ENCODE results near the gene SLC6A17. TPM values are rescaled to one million over a fixed set of nuclear protein-coding genes. Genes with fewer than 3 reads are reported as not detected.

The SLC6A17 gene
- total RNA-seq, 2 experiments from 2014 or later = 0.07 TPM

GRCh38 chr1:110176299-110176956 lies 26.1 kb downstream of the SLC6A17 start:
- H3K36me3 Mint-ChIP-seq (ENCODE audit: low read depth) = no peaks in the 10 kb centered on the region
- H3K27ac Mint-ChIP-seq = no peak overlapping the region
- POLR2A ChIA-PET = interaction anchor here (0.6 kb wide), 1 partner anchor 1325 kb away, joined by 3 read pairs; no protein-coding TSS in a partner anchor
- intact Hi-C loops (cut with DNase I, micrococcal nuclease) = no loop called here
- no peaks in the 10 kb centered on the region for H3K4me1 Mint-ChIP-seq
- no peak overlapping the region for H3K4me3 Mint-ChIP-seq
- ATAC-seq (no peak), DNase-seq (no peak)
- H3K9me3 Mint-ChIP-seq (ENCODE audit: low read depth) = no peaks in the 10 kb centered on the region
- CTCF ChIA-PET = interaction anchor here (0.7 to 1.2 kb wide), 2 partner anchors 9 to 211 kb away, joined by 3 read pairs; no protein-coding TSS in a partner anchor
- peaks cover 3% of the 10 kb centered on the region for H3K27me3 Mint-ChIP-seq

GRCh38 chr1:110177775-110178174 lies 27.5 kb downstream of the SLC6A17 start:
- no peaks in the 10 kb centered on the region for H3K27me3 Mint-ChIP-seq
- ChIA-PET POLR2A (no interaction called here), CTCF (no interaction called here)
- no peak overlapping the region for H3K27ac Mint-ChIP-seq
- no peak overlapping the region for H3K4me3 Mint-ChIP-seq
- intact Hi-C loops (cut with DNase I, micrococcal nuclease) = no loop called here
- no peak for DNase-seq
- H3K9me3 Mint-ChIP-seq (ENCODE audit: low read depth) = no peaks in the 10 kb centered on the region
- no peaks in the 10 kb centered on the region for H3K36me3 Mint-ChIP-seq (ENCODE audit: low read depth)
- ATAC-seq = no peak
- H3K4me1 Mint-ChIP-seq = no peaks in the 10 kb centered on the region

- no peaks in the 10 kb centered on the region for H3K4me1 Mint-ChIP-seq
- ChIA-PET POLR2A (no interaction called here), CTCF (interaction anchor here (0.6 kb wide), 1 partner anchor 84 kb away, joined by 4 read pairs; no protein-coding TSS in a partner anchor)
- no peak overlapping the region for H3K4me3 Mint-ChIP-seq
- no peak for ATAC-seq
- H3K27ac Mint-ChIP-seq = no peak overlapping the region
- peaks cover 7% of the 10 kb centered on the region for H3K27me3 Mint-ChIP-seq
- H3K9me3 Mint-ChIP-seq (ENCODE audit: low read depth) = no peaks in the 10 kb centered on the region
- no peaks in the 10 kb centered on the region for H3K36me3 Mint-ChIP-seq (ENCODE audit: low read depth)
- DNase-seq = no peak
- intact Hi-C loops (cut with DNase I, micrococcal nuclease) = loop anchor here in 1 of 2 experiments (10.0 kb wide), 1 partner anchor 421 kb away; the partner anchor contains the start of gene KCNA2
Measured at GRCh38 chr1:110183642-110184167, 33.4 kb downstream of the SLC6A17 start.

DNA sequence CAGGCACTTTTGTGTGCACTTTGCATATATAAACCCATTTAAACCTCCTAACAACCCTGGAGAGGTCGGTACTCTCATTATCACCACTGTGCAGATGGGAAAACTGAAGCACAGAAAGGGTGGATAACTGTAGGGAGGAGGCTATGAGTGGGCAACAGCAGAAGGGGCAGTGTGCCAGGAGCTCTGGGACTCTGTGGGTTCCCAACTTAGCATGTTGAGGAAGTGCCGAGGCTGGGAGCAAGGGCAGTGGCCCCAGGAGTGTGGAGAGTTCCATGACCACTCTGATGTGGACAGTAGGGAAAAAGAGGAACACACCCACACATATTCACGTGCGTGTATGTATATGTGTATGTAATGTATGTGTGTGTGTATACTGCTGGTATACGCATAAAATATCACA lies 34.2 kb downstream of the SLC6A17 start:
- H3K36me3 Mint-ChIP-seq (ENCODE audit: low read depth) = no peaks in the 10 kb centered on the region
- intact Hi-C loops (cut with DNase I, micrococcal nuclease) = loop anchor here in 1 of 2 experiments (10.0 kb wide), 1 partner anchor 420 kb away; the partner anchor contains the start of gene KCNA2
- H3K9me3 Mint-ChIP-seq (ENCODE audit: low read depth) = no peaks in the 10 kb centered on the region
- POLR2A ChIA-PET = no interaction called here
- H3K27me3 Mint-ChIP-seq = peaks cover 7% of the 10 kb centered on the region
- no peak overlapping the region for H3K27ac Mint-ChIP-seq
- ATAC-seq (no peak), DNase-seq (no peak)
- H3K4me1 Mint-ChIP-seq = no peaks in the 10 kb centered on the region
- CTCF ChIA-PET = interaction anchor here (0.6 kb wide), 1 partner anchor 85 kb away, joined by 4 read pairs; no protein-coding TSS in a partner anchor
- H3K4me3 Mint-ChIP-seq = no peak overlapping the region

DNA sequence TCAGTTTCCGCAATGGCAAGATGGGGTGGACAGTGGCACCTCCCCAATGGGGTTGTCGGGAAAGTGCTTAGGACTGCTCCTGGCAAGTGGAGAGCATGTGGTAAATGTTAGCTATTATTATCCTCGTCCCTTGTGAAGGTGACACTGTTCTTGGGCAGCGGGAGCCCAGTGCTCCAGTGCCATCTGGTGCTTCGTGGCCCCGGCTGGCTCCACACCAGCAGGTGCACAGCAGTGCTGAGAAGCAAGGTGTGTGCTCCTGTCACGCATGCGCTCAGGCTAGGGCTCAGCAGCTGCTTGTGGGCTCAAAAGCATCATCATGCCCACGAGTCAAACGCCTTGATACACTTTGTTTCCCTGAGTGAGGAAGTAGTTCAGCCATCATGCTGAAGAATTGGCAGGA lies 34.9 kb downstream of the SLC6A17 start:
- no peak for DNase-seq
- CTCF ChIA-PET = interaction anchor here (1.2 kb wide), 1 partner anchor 128 kb away, joined by 5 read pairs; no protein-coding TSS in a partner anchor
- H3K4me3 Mint-ChIP-seq = no peak overlapping the region
- intact Hi-C loops (cut with DNase I, micrococcal nuclease) = loop anchor here in 1 of 2 experiments (10.0 kb wide), 1 partner anchor 420 kb away; the partner anchor contains the start of gene KCNA2
- H3K36me3 Mint-ChIP-seq (ENCODE audit: low read depth) = no peaks in the 10 kb centered on the region
- H3K4me1 Mint-ChIP-seq = no peaks in the 10 kb centered on the region
- POLR2A ChIA-PET = interaction anchor here (0.6 kb wide), 1 partner anchor 17 kb away, joined by 3 read pairs; no protein-coding TSS in a partner anchor
- H3K27me3 Mint-ChIP-seq = peaks cover 10% of the 10 kb centered on the region
- H3K9me3 Mint-ChIP-seq (ENCODE audit: low read depth) = no peaks in the 10 kb centered on the region
- no peak overlapping the region for H3K27ac Mint-ChIP-seq
- ATAC-seq = no peak

- ChIA-PET POLR2A (no interaction called here), CTCF (interaction anchor here (0.8 to 1.6 kb wide), 3 partner anchors 126 to 274 kb away, joined by 3 to 5 read pairs (median 4); no protein-coding TSS in a partner anchor)
- no peaks in the 10 kb centered on the region for H3K36me3 Mint-ChIP-seq (ENCODE audit: low read depth)
- peaks cover 8% of the 10 kb centered on the region for H3K4me1 Mint-ChIP-seq
- H3K4me3 Mint-ChIP-seq = no peak overlapping the region
- intact Hi-C loops (cut with DNase I, micrococcal nuclease) = loop anchor here in 1 of 2 experiments (10.0 kb wide), 1 partner anchor 418 kb away; the partner anchor contains the start of gene KCNA2
- H3K27ac Mint-ChIP-seq = no peak overlapping the region
- DNase-seq = no peak
- ATAC-seq = no peak
- no peaks in the 10 kb centered on the region for H3K9me3 Mint-ChIP-seq (ENCODE audit: low read depth)
- peaks cover 10% of the 10 kb centered on the region for H3K27me3 Mint-ChIP-seq
Measured at GRCh38 chr1:110186558-110186957, 36.3 kb downstream of the SLC6A17 start.

DNA sequence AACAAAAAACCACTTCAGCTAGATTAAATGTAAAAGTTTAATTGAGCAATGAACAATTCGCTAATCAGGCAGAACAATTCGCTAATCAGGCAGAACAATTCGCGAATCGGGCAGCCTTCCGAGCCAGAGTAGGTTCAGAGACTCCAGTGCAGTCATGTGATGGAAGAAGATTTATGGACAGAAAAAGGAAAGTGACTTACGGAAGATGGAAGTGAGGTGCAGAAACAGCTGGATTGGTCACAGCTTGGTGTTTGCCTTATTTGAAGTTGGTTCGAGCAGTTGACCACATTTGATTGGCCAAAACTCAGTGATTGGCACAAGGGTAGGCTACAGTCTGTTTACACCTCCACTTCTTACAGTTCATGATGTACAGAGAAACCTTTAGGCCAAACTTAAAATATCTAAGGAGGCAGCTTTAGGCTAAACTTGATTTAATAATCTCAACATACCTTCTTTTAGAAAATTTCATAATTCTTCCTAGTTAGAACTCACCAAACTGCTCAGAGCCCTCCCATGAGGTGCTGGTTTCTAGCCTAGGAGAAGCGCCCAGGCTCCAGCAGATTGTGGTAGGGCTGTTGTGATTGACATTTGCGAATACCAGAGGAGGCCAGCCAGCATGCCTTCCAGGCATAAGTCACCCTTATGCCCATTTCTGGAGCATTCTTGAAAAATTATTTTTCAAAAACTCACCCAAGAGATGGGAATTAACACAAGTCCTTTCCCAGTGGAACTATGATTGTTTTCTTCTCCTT lies 37.0 kb downstream of the SLC6A17 start:
- intact Hi-C loops (cut with DNase I, micrococcal nuclease) = loop anchor here in 1 of 2 experiments (10.0 kb wide), 1 partner anchor 417 kb away; the partner anchor contains the start of gene KCNA2
- POLR2A ChIA-PET = no interaction called here
- no peak for DNase-seq
- no peaks in the 10 kb centered on the region for H3K36me3 Mint-ChIP-seq (ENCODE audit: low read depth)
- CTCF ChIA-PET = interaction anchor here (0.8 to 2.6 kb wide), 4 partner anchors 9 to 273 kb away, joined by 3 to 7 read pairs (median 4); no protein-coding TSS in a partner anchor
- ATAC-seq = no peak
- H3K9me3 Mint-ChIP-seq (ENCODE audit: low read depth) = no peaks in the 10 kb centered on the region
- H3K4me1 Mint-ChIP-seq = peaks cover 8% of the 10 kb centered on the region
- no peak overlapping the region for H3K4me3 Mint-ChIP-seq
- H3K27me3 Mint-ChIP-seq = peaks cover 10% of the 10 kb centered on the region
- no peak overlapping the region for H3K27ac Mint-ChIP-seq

GRCh38 chr1:110188035-110188618 lies 37.8 kb downstream of the SLC6A17 start:
- peaks cover 10% of the 10 kb centered on the region for H3K27me3 Mint-ChIP-seq
- no peaks in the 10 kb centered on the region for H3K9me3 Mint-ChIP-seq (ENCODE audit: low read depth)
- ChIA-PET CTCF (interaction anchor here (1.7 to 2.6 kb wide), 2 partner anchors 8 to 20 kb away, joined by 5 to 7 read pairs; no protein-coding TSS in a partner anchor), POLR2A (no interaction called here)
- H3K4me3 Mint-ChIP-seq = no peak overlapping the region
- H3K4me1 Mint-ChIP-seq = peaks cover 8% of the 10 kb centered on the region
- intact Hi-C loops (cut with DNase I, micrococcal nuclease) = loop anchor here in 1 of 2 experiments (10.0 kb wide), 1 partner anchor 417 kb away; the partner anchor contains the start of gene KCNA2
- H3K36me3 Mint-ChIP-seq (ENCODE audit: low read depth) = no peaks in the 10 kb centered on the region
- no peak overlapping the region for H3K27ac Mint-ChIP-seq
- DNase-seq (no peak), ATAC-seq (no peak)

GRCh38 chr1:110189181-110189580 lies 38.9 kb downstream of the SLC6A17 start:
- intact Hi-C loops (cut with DNase I, micrococcal nuclease) = loop anchor here in 1 of 2 experiments (10.0 kb wide), 1 partner anchor 416 kb away; the partner anchor contains the start of gene KCNA2
- H3K4me3 Mint-ChIP-seq = no peak overlapping the region
- peaks cover 10% of the 10 kb centered on the region for H3K27me3 Mint-ChIP-seq
- ChIA-PET POLR2A (no interaction called here), CTCF (interaction anchor here (0.6 to 2.6 kb wide), 2 partner anchors 7 to 13 kb away, joined by 3 to 7 read pairs; no protein-coding TSS in a partner anchor)
- H3K4me1 Mint-ChIP-seq = peaks cover 8% of the 10 kb centered on the region
- H3K27ac Mint-ChIP-seq = no peak overlapping the region
- no peaks in the 10 kb centered on the region for H3K9me3 Mint-ChIP-seq (ENCODE audit: low read depth)
- DNase-seq = no peak
- no peak for ATAC-seq
- no peaks in the 10 kb centered on the region for H3K36me3 Mint-ChIP-seq (ENCODE audit: low read depth)

DNA sequence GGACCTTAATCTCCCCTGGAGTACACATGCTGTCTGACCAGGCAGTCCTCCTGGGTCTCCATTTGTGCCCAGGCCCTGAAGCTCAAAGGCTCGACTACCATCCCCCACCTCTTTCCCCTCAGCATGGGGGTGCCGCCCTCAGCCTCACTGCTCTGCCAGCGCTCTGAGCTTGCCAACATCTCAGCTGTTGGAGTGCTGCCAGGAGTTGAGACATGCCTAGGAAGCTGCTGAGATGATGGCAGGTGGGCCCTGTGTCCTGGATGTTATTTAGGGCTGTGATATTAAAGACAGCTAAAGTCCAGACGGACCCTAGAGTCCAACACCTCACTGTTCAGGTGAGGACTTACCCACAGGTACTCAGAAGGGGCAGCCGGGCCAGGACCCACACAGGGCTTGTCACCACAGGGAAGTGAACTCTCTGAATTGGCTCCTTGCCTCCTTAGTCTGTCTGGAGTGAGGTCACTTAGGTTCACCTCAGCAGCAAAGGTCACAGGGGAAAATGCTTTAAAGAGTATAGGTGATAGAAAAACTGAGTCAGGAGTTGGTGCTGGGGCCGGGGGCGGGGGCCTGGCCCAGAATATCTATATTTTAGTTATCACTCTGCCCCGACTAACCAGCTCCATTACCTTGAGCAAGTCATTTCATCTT lies 40.1 kb downstream of the SLC6A17 start:
- intact Hi-C loops (cut with DNase I, micrococcal nuclease) = no loop called here
- peak; percentile 87 for ATAC-seq
- no peaks in the 10 kb centered on the region for H3K9me3 Mint-ChIP-seq (ENCODE audit: low read depth)

More for the DNA sequence above, 40.1 kb downstream of the SLC6A17 start:
- no peak for DNase-seq
- H3K27ac Mint-ChIP-seq = no peak overlapping the region
- H3K27me3 Mint-ChIP-seq = peaks cover 6% of the 10 kb centered on the region
- H3K4me1 Mint-ChIP-seq = peaks cover 8% of the 10 kb centered on the region
- H3K4me3 Mint-ChIP-seq = no peak overlapping the region
- no peaks in the 10 kb centered on the region for H3K36me3 Mint-ChIP-seq (ENCODE audit: low read depth)
- CTCF ChIA-PET = interaction anchor here (0.5 to 5.2 kb wide), 7 partner anchors 13 to 418 kb away, joined by 3 to 31 read pairs (median 4); no protein-coding TSS in a partner anchor
- POLR2A ChIA-PET = no interaction called here
